CD4-positive, alpha-beta T cell (primary cell): ENCODE data around the gene AMER1. TPM values are rescaled to one million over a fixed set of nuclear protein-coding genes. Genes with fewer than 3 reads are reported as not detected.

Experiments used
- ATAC-seq: fragments of 200-7000 bp; cut with Tn5 transposase; one replicate; pipeline ENCODE4 v1.10.0; 2022; ENCODE audit warnings: mild to moderate bottlenecking; ENCODE audit not compliant: poor library complexity
- CTCF ChIA-PET: fragments of 350-600 bp; sonication (Branson Sonifier 250); formaldehyde crosslinking; loops from one replicate; lab custom pipeline; 2021; ENCODE audit warnings: antibody characterized with exemption, inconsistent platforms; lab: Charles Lee
- POLR2A ChIA-PET: fragments of 350-600 bp; sonication (Branson Sonifier 250); formaldehyde crosslinking; loops from one replicate; lab custom pipeline; 2021; ENCODE audit warnings: antibody characterized with exemption, inconsistent platforms; lab: Charles Lee
- DNase-seq, 14 experiments: peaks; one replicate each; pipeline ENCODE4 v3.0.0-alpha.2; 2013 to 2020; ENCODE audit warnings: mixed read lengths in 2 of 14
- H3K27ac ChIP-seq, 2 donors: one replicate each; pipeline versions ENCODE4 v1.5.1 to v1.7.0; 2013; ENCODE audit warnings: low read length in 2 of 2, low read depth in 1 of 2, mild to moderate bottlenecking in 1 of 2
- H3K27me3 ChIP-seq, 2 experiments: 1 replicate in 1 of 2; 2 replicates in 1 of 2; pipeline versions ENCODE4 v1.6.1 to v1.7.0; 2013; ENCODE audit warnings: low read length in 2 of 2, control low read depth in 1 of 2, mild to moderate bottlenecking in 1 of 2, moderate library complexity in 1 of 2; ENCODE audit not compliant: insufficient read depth in 2 of 2, control insufficient read depth in 1 of 2
- H3K36me3 ChIP-seq: one replicate; pipeline ENCODE4 v1.6.1; 2013; ENCODE audit warnings: low read length, control low read depth; ENCODE audit not compliant: insufficient read depth
- H3K4me1 ChIP-seq: one replicate; pipeline ENCODE4 v1.6.1; 2013; ENCODE audit warnings: low read length, control low read depth; ENCODE audit not compliant: insufficient read depth
- H3K4me3 ChIP-seq: one replicate; pipeline ENCODE4 v1.5.1; 2013; ENCODE audit warnings: mild to moderate bottlenecking, low read length, moderate library complexity
- H3K9me3 ChIP-seq, 2 experiments: 1 replicate in 1 of 2; 2 replicates in 1 of 2; pipeline versions ENCODE4 v1.6.1 to v1.7.0; 2013; ENCODE audit warnings: low read length in 2 of 2, mild to moderate bottlenecking in 2 of 2, control low read depth in 1 of 2, moderate library complexity in 1 of 2; ENCODE audit not compliant: control insufficient read depth in 1 of 2, insufficient read depth in 1 of 2
- H3K27ac Mint-ChIP-seq: one replicate; pipeline ENCODE4 v1.8.0; 2020; ENCODE audit warnings: mixed read lengths
- H3K27me3 Mint-ChIP-seq: one replicate; pipeline ENCODE4 v1.8.0; 2021; ENCODE audit warnings: mixed read lengths
- H3K36me3 Mint-ChIP-seq: one replicate; pipeline ENCODE4 v1.8.0; 2021; ENCODE audit warnings: low read depth, mixed read lengths
- H3K4me1 Mint-ChIP-seq: one replicate; pipeline ENCODE4 v1.8.0; 2021; ENCODE audit warnings: low read depth, mixed read lengths
- H3K4me3 Mint-ChIP-seq: one replicate; pipeline ENCODE4 v1.8.0; 2020; ENCODE audit warnings: mild to moderate bottlenecking, mixed read lengths
- H3K9me3 Mint-ChIP-seq: one replicate; pipeline ENCODE4 v1.8.0; 2020; ENCODE audit warnings: mixed read lengths
- CTCF ChIP-seq: fragments of 200-600 bp; IDR thresholded peaks from one replicate; pipeline ENCODE4 v1.8.0; 2022; ENCODE audit warnings: antibody characterized with exemption, mild to moderate bottlenecking
- intact Hi-C, 2 experiments: fragments of 100-400 bp; cut with DNase I in 1 of 2; cut with micrococcal nuclease in 1 of 2; formaldehyde crosslinking; loops; one replicate each; pipeline versions ENCODE4 v1.15.1 to v1.9.0; 2023 to 2025; cut with DNase I, micrococcal nuclease
- total RNA-seq, 174 experiments: library from RNA in 2 of 174; stranded (reverse) in 2 of 174; gene quantifications; one replicate each; pipeline ENCODE4 v1.2.3 and lab custom pipeline; 2021 to 2026

Gene AMER1
- total RNA-seq, 2 experiments from 2014 or later, result 2.9 to 3.0 TPM

GRCh38 chrX:64205735-64206501 is 410 bp upstream of the AMER1 start:
- H3K9me3 ChIP-seq, result no peaks in the 10 kb centered on the region
- ATAC-seq, result peak; percentile 86
- H3K36me3 ChIP-seq, result no peaks in the 10 kb centered on the region
- H3K27ac ChIP-seq, result peak overlapping the region; percentile 81 to 90
- H3K27me3 ChIP-seq, result no peaks in the 10 kb centered on the region
- peaks cover 24% of the 10 kb centered on the region for H3K4me1 ChIP-seq
- Mint-ChIP-seq H3K27me3 (no peaks in the 10 kb centered on the region), H3K9me3 (no peaks in the 10 kb centered on the region), H3K27ac (peak overlapping the region; percentile 90), H3K4me3 (peak overlapping the region; percentile 99), H3K4me1 (peaks cover 22% of the 10 kb centered on the region), H3K36me3 (peaks cover 5% of the 10 kb centered on the region)
- H3K4me3 ChIP-seq, result peak overlapping the region; percentile 86
- DNase-seq, result peak; percentile 77 to 93 (median 86)
- ChIA-PET CTCF (interaction anchor here (0.6 kb wide), 1 partner anchor 39 kb away, joined by 4 read pairs; no protein-coding TSS in a partner anchor), POLR2A (interaction anchor here (0.7 to 3.0 kb wide), 6 partner anchors 190 to 1329 kb away, joined by 3 to 14 read pairs (median 6); partner anchors contain the start of genes LAS1L, MTMR8 and ZC3H12B)
- TF ChIP-seq CTCF, result no peak
- intact Hi-C loops, result loop anchor here (1.0 to 10.0 kb wide), 8 partner anchors 189 to 1329 kb away; partner anchors contain the start of genes LAS1L (in 2 of the 2), MTMR8 (in 2 of the 2), ZC4H2 (in 2 of the 2) and ZC3H12B (in 1 of the 2)

- Histone ChIP-seq H3K36me3 (no peaks in the 10 kb centered on the region), H3K4me1 (peaks cover 24% of the 10 kb centered on the region), H3K27me3 (no peaks in the 10 kb centered on the region), H3K9me3 (no peaks in the 10 kb centered on the region), H3K27ac (no peak overlapping the region), H3K4me3 (peak overlapping the region; percentile 86)
- ATAC-seq, result no peak
- Mint-ChIP-seq H3K4me3 (peak overlapping the region; percentile 99), H3K9me3 (no peaks in the 10 kb centered on the region), H3K27me3 (no peaks in the 10 kb centered on the region), H3K4me1 (peaks cover 22% of the 10 kb centered on the region), H3K27ac (no peak overlapping the region), H3K36me3 (peaks cover 5% of the 10 kb centered on the region)
- intact Hi-C loops, result loop anchor here (1.0 to 10.0 kb wide), 6 partner anchors 190 to 1330 kb away; partner anchors contain the start of genes LAS1L (in 2 of the 2), ZC4H2 (in 2 of the 2), MTMR8 (in 1 of the 2) and ZC3H12B (in 1 of the 2)
- TF ChIP-seq CTCF, result no peak
- peak in 9 of 14 experiments; percentile 1 to 43 (median 13) for DNase-seq
- POLR2A ChIA-PET, result interaction anchor here (1.6 to 3.0 kb wide), 2 partner anchors 191 to 450 kb away, joined by 8 to 14 read pairs; partner anchors contain the start of gene MTMR8
- CTCF ChIA-PET, result no interaction called here
Measured at GRCh38 chrX:64204701-64205440, 637 bp downstream of the AMER1 start.

- H3K36me3 Mint-ChIP-seq, result peaks cover 5% of the 10 kb centered on the region
- ChIA-PET CTCF (no interaction called here), POLR2A (interaction anchor here (3.0 kb wide), 1 partner anchor 449 kb away, joined by 14 read pairs; a partner anchor contains a TSS)
- DNase-seq (peak in 1 of 14 experiments; percentile 11), ATAC-seq (no peak)
- intact Hi-C loops, result loop anchor here (10.0 kb wide), 3 partner anchors 649 to 1331 kb away; partner anchors contain the start of genes ZC4H2 (in 2 of the 2) and LAS1L (in 1 of the 2)
- H3K4me1 Mint-ChIP-seq, result peaks cover 27% of the 10 kb centered on the region
- TF ChIP-seq CTCF, result no peak
- no peaks in the 10 kb centered on the region for H3K9me3 Mint-ChIP-seq
- H3K27ac ChIP-seq, result no peak overlapping the region
- peak overlapping the region; percentile 68 for H3K4me3 Mint-ChIP-seq
- H3K4me1 ChIP-seq, result peaks cover 24% of the 10 kb centered on the region
- peak overlapping the region; percentile 86 for H3K4me3 ChIP-seq
- H3K36me3 ChIP-seq, result no peaks in the 10 kb centered on the region
- H3K27ac Mint-ChIP-seq, result no peak overlapping the region
- H3K27me3 ChIP-seq, result no peaks in the 10 kb centered on the region
- H3K27me3 Mint-ChIP-seq, result no peaks in the 10 kb centered on the region
- H3K9me3 ChIP-seq, result no peaks in the 10 kb centered on the region
Measured at GRCh38 chrX:64204252-64204651, 1.3 kb downstream of the AMER1 start.
